ENCODE data around the gene CTCFL.
"Not testable (repeated sequence)": the region's sequence is repeated elsewhere in the genome, so short reads cannot be mapped to it uniquely, and the experiment has no call there.

CTCFL gene

GRCh38 chr20:57505979-57506378 is 19.0 kb downstream of the CTCFL start:
- peak; percentile 85 for DNase-seq

- DNase-seq = no peak
Measured at GRCh38 chr20:57504411-57504810, 20.5 kb downstream of the CTCFL start.

GRCh38 chr20:57503035-57503658 is 21.8 kb downstream of the CTCFL start:
- no peak for DNase-seq

- DNase-seq = no peak
Measured at GRCh38 chr20:57502336-57502700, 22.6 kb downstream of the CTCFL start.

GRCh38 chr20:57501461-57502335 is 23.2 kb downstream of the CTCFL start:
- DNase-seq = peak; percentile 18

GRCh38 chr20:57500962-57501361 is 24.0 kb downstream of the CTCFL start:
- no peak for DNase-seq

- DNase-seq = no peak
Measured at GRCh38 chr20:57500235-57500634, 24.7 kb downstream of the CTCFL start.

GRCh38 chr20:57499676-57500075 is 25.3 kb downstream of the CTCFL start:
- DNase-seq = peak; percentile 55

- DNase-seq = peak; percentile 66
Measured at GRCh38 chr20:57498425-57499400, 26.2 kb downstream of the CTCFL start.

GRCh38 chr20:57496592-57496991 is 28.3 kb downstream of the CTCFL start:
- DNase-seq = no peak

- DNase-seq = no peak
Measured at GRCh38 chr20:57495978-57496377, 29.0 kb downstream of the CTCFL start.

GRCh38 chr20:57493091-57493615 is 31.8 kb downstream of the CTCFL start:
- no peak for DNase-seq

- no peak for DNase-seq
Measured at GRCh38 chr20:57491373-57491772, 33.6 kb downstream of the CTCFL start.

- DNase-seq = not testable (repeated sequence)
Measured at GRCh38 chr20:57488277-57488676, 36.7 kb downstream of the CTCFL start.

- DNase-seq = no peak
Measured at GRCh38 chr20:57485770-57486169, 39.2 kb downstream of the CTCFL start.

- DNase-seq = no peak
Measured at GRCh38 chr20:57484772-57485171, 40.2 kb downstream of the CTCFL start.

- no peak for DNase-seq
Measured at GRCh38 chr20:57483287-57484050, 41.5 kb downstream of the CTCFL start.

- DNase-seq = no peak
Measured at GRCh38 chr20:57482796-57483195, 42.1 kb downstream of the CTCFL start.

GRCh38 chr20:57482148-57482547 is 42.8 kb downstream of the CTCFL start:
- no peak for DNase-seq

- DNase-seq = peak; percentile 11
Measured at GRCh38 chr20:57481281-57481711, 43.6 kb downstream of the CTCFL start.

GRCh38 chr20:57480444-57481160 is 44.3 kb downstream of the CTCFL start:
- DNase-seq = no peak
